ENCODE measurements around the gene KRT78.

The KRT78 gene

GRCh38 chr12:52832985-52833905 is 15.5 kb downstream of the KRT78 start:
- Histone ChIP-seq H3K27me3 (ENCODE audit: control insufficient read depth, insufficient read depth, low read length, poor library complexity, severe bottlenecking) (no peaks in the 10 kb centered on the region), H3K9me3 (ENCODE audit: control insufficient read depth, low read length) (no peaks in the 10 kb centered on the region), H3K36me3 (ENCODE audit: control insufficient read depth, insufficient read depth, low read length) (no peaks in the 10 kb centered on the region), H3K4me1 (ENCODE audit: control insufficient read depth, insufficient read depth, low read length) (no peaks in the 10 kb centered on the region), H3K27ac (ENCODE audit: insufficient read depth, low read depth, low read length, poor library complexity, severe bottlenecking) (no peak overlapping the region), H3K4me3 (ENCODE audit: insufficient read depth, low read depth, low read length) (no peak overlapping the region)
- 95% methylated on average over 20 of the region's 20 CpGs for WGBS, 2 experiments

- Histone ChIP-seq H3K4me3 (ENCODE audit: insufficient read depth, low read depth, low read length) (no peak overlapping the region), H3K4me1 (ENCODE audit: control insufficient read depth, insufficient read depth, low read length) (no peaks in the 10 kb centered on the region), H3K36me3 (ENCODE audit: control insufficient read depth, insufficient read depth, low read length) (no peaks in the 10 kb centered on the region), H3K9me3 (ENCODE audit: control insufficient read depth, low read length) (no peaks in the 10 kb centered on the region), H3K27me3 (ENCODE audit: control insufficient read depth, insufficient read depth, low read length, poor library complexity, severe bottlenecking) (no peaks in the 10 kb centered on the region), H3K27ac (ENCODE audit: insufficient read depth, low read depth, low read length, poor library complexity, severe bottlenecking) (no peak overlapping the region)
- 82 to 90% methylated on average over 3 of the region's 3 CpGs for WGBS, 2 experiments
Observed at GRCh38 chr12:52832451-52832850, 16.3 kb downstream of the KRT78 start.

- Histone ChIP-seq H3K27me3 (ENCODE audit: control insufficient read depth, insufficient read depth, low read length, poor library complexity, severe bottlenecking) (no peaks in the 10 kb centered on the region), H3K27ac (ENCODE audit: insufficient read depth, low read depth, low read length, poor library complexity, severe bottlenecking) (no peak overlapping the region), H3K4me3 (ENCODE audit: insufficient read depth, low read depth, low read length) (no peak overlapping the region), H3K9me3 (ENCODE audit: control insufficient read depth, low read length) (no peaks in the 10 kb centered on the region), H3K36me3 (ENCODE audit: control insufficient read depth, insufficient read depth, low read length) (no peaks in the 10 kb centered on the region), H3K4me1 (ENCODE audit: control insufficient read depth, insufficient read depth, low read length) (no peaks in the 10 kb centered on the region)
- WGBS, 2 experiments, result 94% methylated on average over 7 of the region's 7 CpGs
Observed at GRCh38 chr12:52831251-52831650, 17.5 kb downstream of the KRT78 start.

GRCh38 chr12:52829986-52830770 is 18.6 kb downstream of the KRT78 start:
- Histone ChIP-seq H3K9me3 (ENCODE audit: control insufficient read depth, low read length) (no peaks in the 10 kb centered on the region), H3K27me3 (ENCODE audit: control insufficient read depth, insufficient read depth, low read length, poor library complexity, severe bottlenecking) (no peaks in the 10 kb centered on the region), H3K27ac (ENCODE audit: insufficient read depth, low read depth, low read length, poor library complexity, severe bottlenecking) (no peak overlapping the region), H3K4me1 (ENCODE audit: control insufficient read depth, insufficient read depth, low read length) (no peaks in the 10 kb centered on the region), H3K4me3 (ENCODE audit: insufficient read depth, low read depth, low read length) (no peak overlapping the region), H3K36me3 (ENCODE audit: control insufficient read depth, insufficient read depth, low read length) (no peaks in the 10 kb centered on the region)
- 92% methylated on average over 6 of the region's 8 CpGs for WGBS, 2 experiments

- Histone ChIP-seq H3K9me3 (ENCODE audit: control insufficient read depth, low read length) (no peaks in the 10 kb centered on the region), H3K27ac (ENCODE audit: insufficient read depth, low read depth, low read length, poor library complexity, severe bottlenecking) (no peak overlapping the region), H3K36me3 (ENCODE audit: control insufficient read depth, insufficient read depth, low read length) (no peaks in the 10 kb centered on the region), H3K4me3 (ENCODE audit: insufficient read depth, low read depth, low read length) (no peak overlapping the region), H3K27me3 (ENCODE audit: control insufficient read depth, insufficient read depth, low read length, poor library complexity, severe bottlenecking) (no peaks in the 10 kb centered on the region), H3K4me1 (ENCODE audit: control insufficient read depth, insufficient read depth, low read length) (no peaks in the 10 kb centered on the region)
- 72 to 75% methylated on average over 2 of the region's 2 CpGs for WGBS, 2 experiments
Observed at GRCh38 chr12:52828591-52829021, 20.2 kb downstream of the KRT78 start.

GRCh38 chr12:52828156-52828555 is 20.6 kb downstream of the KRT78 start:
- no peaks in the 10 kb centered on the region for H3K27me3 ChIP-seq (ENCODE audit: control insufficient read depth, insufficient read depth, low read length, poor library complexity, severe bottlenecking)
- no peaks in the 10 kb centered on the region for H3K4me1 ChIP-seq (ENCODE audit: control insufficient read depth, insufficient read depth, low read length)
- H3K4me3 ChIP-seq (ENCODE audit: insufficient read depth, low read depth, low read length), result no peak overlapping the region
- no peak overlapping the region for H3K27ac ChIP-seq (ENCODE audit: insufficient read depth, low read depth, low read length, poor library complexity, severe bottlenecking)
- H3K9me3 ChIP-seq (ENCODE audit: control insufficient read depth, low read length), result no peaks in the 10 kb centered on the region
- no peaks in the 10 kb centered on the region for H3K36me3 ChIP-seq (ENCODE audit: control insufficient read depth, insufficient read depth, low read length)

- Histone ChIP-seq H3K27me3 (ENCODE audit: control insufficient read depth, insufficient read depth, low read length, poor library complexity, severe bottlenecking) (no peaks in the 10 kb centered on the region), H3K27ac (ENCODE audit: insufficient read depth, low read depth, low read length, poor library complexity, severe bottlenecking) (no peak overlapping the region), H3K36me3 (ENCODE audit: control insufficient read depth, insufficient read depth, low read length) (no peaks in the 10 kb centered on the region), H3K4me1 (ENCODE audit: control insufficient read depth, insufficient read depth, low read length) (no peaks in the 10 kb centered on the region), H3K4me3 (ENCODE audit: insufficient read depth, low read depth, low read length) (no peak overlapping the region), H3K9me3 (ENCODE audit: control insufficient read depth, low read length) (no peaks in the 10 kb centered on the region)
- 92% methylated on average over 6 of the region's 6 CpGs for WGBS, 2 experiments
Observed at GRCh38 chr12:52827499-52828090, 21.2 kb downstream of the KRT78 start.

GRCh38 chr12:52826611-52827498 is 21.9 kb downstream of the KRT78 start:
- H3K36me3 ChIP-seq (ENCODE audit: control insufficient read depth, insufficient read depth, low read length), result no peaks in the 10 kb centered on the region
- H3K27me3 ChIP-seq (ENCODE audit: control insufficient read depth, insufficient read depth, low read length, poor library complexity, severe bottlenecking), result no peaks in the 10 kb centered on the region
- H3K9me3 ChIP-seq (ENCODE audit: control insufficient read depth, low read length), result no peaks in the 10 kb centered on the region
- no peak overlapping the region for H3K27ac ChIP-seq (ENCODE audit: insufficient read depth, low read depth, low read length, poor library complexity, severe bottlenecking)
- H3K4me1 ChIP-seq (ENCODE audit: control insufficient read depth, insufficient read depth, low read length), result peaks cover 3% of the 10 kb centered on the region
- 94 to 95% methylated on average over 11 of the region's 11 CpGs for WGBS, 2 experiments
- H3K4me3 ChIP-seq (ENCODE audit: insufficient read depth, low read depth, low read length), result no peak overlapping the region

- 92 to 94% methylated on average over 4 of the region's 4 CpGs for WGBS, 2 experiments
- no peaks in the 10 kb centered on the region for H3K27me3 ChIP-seq (ENCODE audit: control insufficient read depth, insufficient read depth, low read length, poor library complexity, severe bottlenecking)
Observed at GRCh38 chr12:52825961-52826360, 22.8 kb downstream of the KRT78 start.

More at GRCh38 chr12:52825961-52826360, 22.8 kb downstream of the KRT78 start:
- peaks cover 8% of the 10 kb centered on the region for H3K4me1 ChIP-seq (ENCODE audit: control insufficient read depth, insufficient read depth, low read length)
- H3K9me3 ChIP-seq (ENCODE audit: control insufficient read depth, low read length), result no peaks in the 10 kb centered on the region
- H3K4me3 ChIP-seq (ENCODE audit: insufficient read depth, low read depth, low read length), result no peak overlapping the region
- no peak overlapping the region for H3K27ac ChIP-seq (ENCODE audit: insufficient read depth, low read depth, low read length, poor library complexity, severe bottlenecking)
- no peaks in the 10 kb centered on the region for H3K36me3 ChIP-seq (ENCODE audit: control insufficient read depth, insufficient read depth, low read length)

Measured in ectodermal cell (in vitro differentiated cells).